Subcutaneous adipose tissue (tissue), 4 donors: ENCODE data around the gene MADD. TPM values are rescaled to one million over a fixed set of nuclear protein-coding genes. Genes with fewer than 3 reads are reported as not detected.

Experiments
- CTCF ChIP-seq: fragments of 450-650 bp; IDR thresholded peaks from one replicate; pipeline ENCODE4 v1.5.1; 2016; ENCODE audit warnings: low read depth, mild to moderate bottlenecking, control low read depth, antibody characterized with exemption, moderate library complexity
- total RNA-seq, 4 donors: library from RNA; depleted of rRNA; stranded (reverse); fragments of >200 nt; gene quantifications; one replicate each; pipeline ENCODE4 v1.1.0, GENCODE V29; 2016

MADD gene
- total RNA-seq, 4 donors from 2014 or later, result 21.0 to 52.2 (median 44.6) TPM

GRCh38 chr11:47289856-47290255 lies 19.9 kb downstream of the MADD start:
- no peak for TF ChIP-seq CTCF

GRCh38 chr11:47295385-47295784 lies 25.5 kb downstream of the MADD start:
- TF ChIP-seq CTCF, result no peak

GRCh38 chr11:47296045-47296444 lies 26.1 kb downstream of the MADD start:
- no peak for TF ChIP-seq CTCF

GRCh38 chr11:47299078-47299477 lies 29.1 kb downstream of the MADD start:
- no peak for TF ChIP-seq CTCF

- no peak for TF ChIP-seq CTCF
Measured at GRCh38 chr11:47302853-47303252, 32.9 kb downstream of the MADD start.

GRCh38 chr11:47305734-47306483 lies 36.0 kb downstream of the MADD start:
- no peak for TF ChIP-seq CTCF

GRCh38 chr11:47306484-47306844 lies 36.5 kb downstream of the MADD start:
- TF ChIP-seq CTCF, result no peak
